Middle frontal gyrus (tissue), 1 donor: ENCODE measurements around the gene MIF4GD.
A peak's percentile ranks its signal among the peaks of the same experiment; 100 is the strongest.

Source experiments
- DNase-seq: peaks from one replicate; pipeline ENCODE4 v3.0.0-alpha.2; 2015; ENCODE audit warnings: low spot score; ENCODE audit errors: extremely low spot score

The MIF4GD gene

GRCh38 chr17:75237100-75238014 is 33.7 kb downstream of the MIF4GD start:
- DNase-seq, result no peak

GRCh38 chr17:75232786-75233185 is 38.2 kb downstream of the MIF4GD start:
- no peak for DNase-seq

- DNase-seq, result no peak
These were observed 39.1 kb downstream of the MIF4GD start for GRCh38 chr17:75231741-75232464.

GRCh38 chr17:75231071-75231470 is 40.0 kb downstream of the MIF4GD start:
- DNase-seq, result no peak

GRCh38 chr17:75228847-75229246 is 42.2 kb downstream of the MIF4GD start:
- no peak for DNase-seq

- DNase-seq, result no peak
These were observed 42.7 kb downstream of the MIF4GD start for GRCh38 chr17:75228305-75228704.

- DNase-seq, result no peak
These were observed 43.3 kb downstream of the MIF4GD start for GRCh38 chr17:75227729-75228128.

GRCh38 chr17:75225016-75225415 is 46.0 kb downstream of the MIF4GD start:
- DNase-seq, result peak; percentile 26

- no peak for DNase-seq
These were observed 51.2 kb downstream of the MIF4GD start for GRCh38 chr17:75219815-75220214.

- DNase-seq, result no peak
These were observed 52.9 kb downstream of the MIF4GD start for GRCh38 chr17:75218131-75218530.
